Vagina (tissue), 2 donors: ENCODE results near the gene TTC28.
"Not testable (repeated sequence)": the region's sequence is repeated elsewhere in the genome, so short reads cannot be mapped to it uniquely, and the experiment has no call there.

Experiments used
- POLR2A ChIP-seq, 2 donors: fragments of 450-650 bp; IDR thresholded peaks; one replicate each; pipeline ENCODE4 v1.6.1; 2017; ENCODE audit warnings: antibody characterized with exemption in 2 of 2, mild to moderate bottlenecking in 2 of 2, moderate library complexity in 2 of 2
- POLR2AphosphoS5 ChIP-seq, 2 donors: sonication (generic); formaldehyde crosslinking; IDR thresholded peaks; one replicate each; pipeline ENCODE4 v1.9.0; 2017; ENCODE audit warnings: antibody characterized with exemption in 2 of 2, mild to moderate bottlenecking in 2 of 2, low read depth in 1 of 2; ENCODE audit not compliant: insufficient read depth in 1 of 2
- TF ChIP-seq, protein P1 (sequence below), 3 experiments: fragments of 450-650 bp in 2 of 3; fragments of 200-600 bp in 1 of 3; sonication (generic) in 1 of 3; IDR thresholded peaks; one replicate each; pipeline ENCODE4 v1.5.1; 2017 to 2019; ENCODE audit warnings: antibody characterized with exemption in 3 of 3, mild to moderate bottlenecking in 2 of 3, moderate library complexity in 2 of 3

DNA sequence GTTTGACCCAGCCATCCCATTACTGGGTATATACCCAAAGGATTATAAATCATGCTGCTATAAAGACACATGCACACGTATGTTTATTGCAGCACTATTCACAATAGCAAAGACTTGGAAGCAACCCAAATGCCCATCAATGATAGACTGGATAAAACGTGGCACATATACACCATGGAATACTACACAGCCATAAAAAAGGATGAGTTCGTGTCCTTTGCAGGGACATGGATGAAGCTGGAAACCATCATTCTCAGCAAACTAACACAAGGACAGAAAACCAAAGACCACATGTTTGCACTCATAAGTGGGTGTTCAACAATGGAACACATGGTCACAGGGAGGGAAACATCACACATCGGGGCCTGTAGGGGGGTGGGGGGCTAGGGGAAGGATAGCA, 64.2 kb downstream of the TTC28 start:
- TF ChIP-seq, protein P1, sequence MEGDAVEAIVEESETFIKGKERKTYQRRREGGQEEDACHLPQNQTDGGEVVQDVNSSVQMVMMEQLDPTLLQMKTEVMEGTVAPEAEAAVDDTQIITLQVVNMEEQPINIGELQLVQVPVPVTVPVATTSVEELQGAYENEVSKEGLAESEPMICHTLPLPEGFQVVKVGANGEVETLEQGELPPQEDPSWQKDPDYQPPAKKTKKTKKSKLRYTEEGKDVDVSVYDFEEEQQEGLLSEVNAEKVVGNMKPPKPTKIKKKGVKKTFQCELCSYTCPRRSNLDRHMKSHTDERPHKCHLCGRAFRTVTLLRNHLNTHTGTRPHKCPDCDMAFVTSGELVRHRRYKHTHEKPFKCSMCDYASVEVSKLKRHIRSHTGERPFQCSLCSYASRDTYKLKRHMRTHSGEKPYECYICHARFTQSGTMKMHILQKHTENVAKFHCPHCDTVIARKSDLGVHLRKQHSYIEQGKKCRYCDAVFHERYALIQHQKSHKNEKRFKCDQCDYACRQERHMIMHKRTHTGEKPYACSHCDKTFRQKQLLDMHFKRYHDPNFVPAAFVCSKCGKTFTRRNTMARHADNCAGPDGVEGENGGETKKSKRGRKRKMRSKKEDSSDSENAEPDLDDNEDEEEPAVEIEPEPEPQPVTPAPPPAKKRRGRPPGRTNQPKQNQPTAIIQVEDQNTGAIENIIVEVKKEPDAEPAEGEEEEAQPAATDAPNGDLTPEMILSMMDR (IDR thresholded peaks at IDR 0.05): not testable (repeated sequence)
- TF ChIP-seq POLR2A (IDR thresholded peaks at IDR 0.05); POLR2AphosphoS5 (IDR thresholded peaks at IDR 0.05; ENCODE audit: insufficient read depth in 1 of 2, low read depth in 1 of 2): not testable (repeated sequence)
